ENCODE measurements around the gene SPSB4.

Gene SPSB4

DNA sequence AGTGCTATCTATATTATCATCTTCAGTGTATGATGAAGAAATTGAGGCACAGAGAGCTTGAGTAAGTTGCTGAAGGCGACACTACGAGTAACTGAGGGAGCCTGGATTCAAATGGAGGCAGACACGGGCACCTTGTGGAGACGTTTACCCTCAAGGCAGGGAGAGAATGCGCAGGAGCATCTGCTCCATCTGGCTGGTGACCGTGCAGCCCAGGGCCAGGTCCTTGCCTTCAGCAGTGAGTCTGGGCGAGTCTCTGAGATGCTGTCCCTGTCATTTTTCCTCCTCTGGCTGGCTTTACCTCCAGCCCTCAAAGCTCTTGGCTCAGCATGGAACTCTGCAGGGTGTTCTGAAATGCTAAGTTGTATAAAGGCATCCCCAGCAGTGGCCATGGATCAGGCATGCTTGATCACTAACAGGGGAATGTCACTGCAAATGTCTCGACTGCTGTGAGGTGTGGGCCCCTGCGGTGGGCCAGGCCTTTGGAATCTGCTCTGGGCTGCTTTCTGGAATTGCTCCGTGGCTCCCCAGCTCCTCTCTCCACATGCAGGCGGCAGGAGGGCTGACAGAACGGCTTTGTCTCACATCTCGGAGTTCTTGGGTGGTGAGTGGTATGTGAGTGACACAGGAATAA, 19.7 kb downstream of the SPSB4 start:
- Histone ChIP-seq H4K20me1 (ENCODE audit: low read depth, low read length) (no peaks in the 10 kb centered on the region), H3K27me3 (ENCODE audit: low read length) (no peaks in the 10 kb centered on the region), H3K27ac (ENCODE audit: low read depth, low read length) (no peak overlapping the region), H3F3A (ENCODE audit: insufficient read depth) (no peaks in the 10 kb centered on the region), H3K9me3 (ENCODE audit: insufficient read depth, low read length) (no peaks in the 10 kb centered on the region), H2AFZ (ENCODE audit: low read depth, low read length, severe bottlenecking) (no peak overlapping the region), H3K4me2 (ENCODE audit: low read depth, low read length, poor library complexity, severe bottlenecking) (no peak overlapping the region), H3K79me2 (ENCODE audit: insufficient read depth, low read length) (no peaks in the 10 kb centered on the region), H3K36me3 (ENCODE audit: low read length) (no peaks in the 10 kb centered on the region), H3K9ac (ENCODE audit: low read length) (no peak overlapping the region), H3K9me2 (replicated peaks; ENCODE audit: insufficient read depth, low read length) (no peaks in the 10 kb centered on the region), H3K4me3 (ENCODE audit: insufficient read depth, low read length, poor library complexity, severe bottlenecking) (no peak overlapping the region)
- TF ChIP-seq CTCF (IDR thresholded peaks at IDR 0.05; ENCODE audit: insufficient read depth, low read length, poor library complexity, severe bottlenecking) (no peak), EZH2phosphoT487 (conservative IDR thresholded peaks at IDR 0.05; ENCODE audit: low read length) (no peak)

- H3K9me3 ChIP-seq (ENCODE audit: insufficient read depth, low read length): no peaks in the 10 kb centered on the region
- TF ChIP-seq CTCF (IDR thresholded peaks at IDR 0.05; ENCODE audit: insufficient read depth, low read length, poor library complexity, severe bottlenecking) (no peak), EZH2phosphoT487 (conservative IDR thresholded peaks at IDR 0.05; ENCODE audit: low read length) (no peak)
Observed at GRCh38 chr3:141071681-141072260, 20.6 kb downstream of the SPSB4 start.

GRCh38 chr3:141072950-141073349, 21.8 kb downstream of the SPSB4 start:
- TF ChIP-seq CTCF (IDR thresholded peaks at IDR 0.05; ENCODE audit: insufficient read depth, low read length, poor library complexity, severe bottlenecking) (no peak), EZH2phosphoT487 (conservative IDR thresholded peaks at IDR 0.05; ENCODE audit: low read length) (no peak)
- H3K79me2 ChIP-seq (ENCODE audit: insufficient read depth, low read length): no peaks in the 10 kb centered on the region
- H3K4me3 ChIP-seq (ENCODE audit: insufficient read depth, low read length, poor library complexity, severe bottlenecking): no peak overlapping the region

More at GRCh38 chr3:141071681-141072260, 20.6 kb downstream of the SPSB4 start:
- no peaks in the 10 kb centered on the region for H3K79me2 ChIP-seq (ENCODE audit: insufficient read depth, low read length)
- no peak overlapping the region for H3K4me3 ChIP-seq (ENCODE audit: insufficient read depth, low read length, poor library complexity, severe bottlenecking)
- H3K9me2 ChIP-seq (replicated peaks; ENCODE audit: insufficient read depth, low read length): no peaks in the 10 kb centered on the region
- no peaks in the 10 kb centered on the region for H4K20me1 ChIP-seq (ENCODE audit: low read depth, low read length)
- no peak overlapping the region for H3K4me2 ChIP-seq (ENCODE audit: low read depth, low read length, poor library complexity, severe bottlenecking)
- no peaks in the 10 kb centered on the region for H3F3A ChIP-seq (ENCODE audit: insufficient read depth)
- H2AFZ ChIP-seq (ENCODE audit: low read depth, low read length, severe bottlenecking): no peak overlapping the region
- no peak overlapping the region for H3K27ac ChIP-seq (ENCODE audit: low read depth, low read length)
- no peaks in the 10 kb centered on the region for H3K27me3 ChIP-seq (ENCODE audit: low read length)
- H3K9ac ChIP-seq (ENCODE audit: low read length): no peak overlapping the region
- H3K36me3 ChIP-seq (ENCODE audit: low read length): no peaks in the 10 kb centered on the region

More at GRCh38 chr3:141072950-141073349, 21.8 kb downstream of the SPSB4 start:
- no peaks in the 10 kb centered on the region for H3K27me3 ChIP-seq (ENCODE audit: low read length)
- H3K9me2 ChIP-seq (replicated peaks; ENCODE audit: insufficient read depth, low read length): no peaks in the 10 kb centered on the region
- no peak overlapping the region for H3K27ac ChIP-seq (ENCODE audit: low read depth, low read length)
- H2AFZ ChIP-seq (ENCODE audit: low read depth, low read length, severe bottlenecking): no peak overlapping the region
- no peaks in the 10 kb centered on the region for H3K36me3 ChIP-seq (ENCODE audit: low read length)
- no peaks in the 10 kb centered on the region for H3F3A ChIP-seq (ENCODE audit: insufficient read depth)
- H3K9ac ChIP-seq (ENCODE audit: low read length): no peak overlapping the region
- no peaks in the 10 kb centered on the region for H3K9me3 ChIP-seq (ENCODE audit: insufficient read depth, low read length)
- no peak overlapping the region for H3K4me2 ChIP-seq (ENCODE audit: low read depth, low read length, poor library complexity, severe bottlenecking)
- H4K20me1 ChIP-seq (ENCODE audit: low read depth, low read length): no peaks in the 10 kb centered on the region
